Ectodermal cell (in vitro differentiated cells): ENCODE data around the gene DEFB131B.
"Not testable (repeated sequence)": the region's sequence is repeated elsewhere in the genome, so short reads cannot be mapped to it uniquely, and the experiment has no call there.

Source experiments
- H3K27ac ChIP-seq: 2 replicates; pipeline ENCODE4 v1.7.0; 2013; ENCODE audit warnings: mild to moderate bottlenecking, low read depth, low read length; ENCODE audit not compliant: insufficient read depth, poor library complexity, severe bottlenecking
- H3K27me3 ChIP-seq: 2 replicates; pipeline ENCODE4 v1.7.0; 2013; ENCODE audit warnings: mild to moderate bottlenecking, low read length; ENCODE audit not compliant: insufficient read depth, control insufficient read depth, poor library complexity, severe bottlenecking
- H3K36me3 ChIP-seq: one replicate; pipeline ENCODE4 v1.7.0; 2013; ENCODE audit warnings: low read length; ENCODE audit not compliant: control insufficient read depth, insufficient read depth
- H3K4me1 ChIP-seq: one replicate; pipeline ENCODE4 v1.7.0; 2013; ENCODE audit warnings: low read length; ENCODE audit not compliant: control insufficient read depth, insufficient read depth
- H3K4me3 ChIP-seq: 2 replicates; pipeline ENCODE4 v1.7.0; 2013; ENCODE audit warnings: low read depth, low read length, control low read depth; ENCODE audit not compliant: insufficient read depth
- H3K9me3 ChIP-seq: 2 replicates; pipeline ENCODE4 v1.7.0; 2013; ENCODE audit warnings: mild to moderate bottlenecking, low read length, moderate library complexity; ENCODE audit not compliant: control insufficient read depth
- WGBS, 2 experiments: methylation state at CpG; one replicate each; pipeline ENCODE4 v1.1.7; 2013; ENCODE audit warnings: missing lambda C conversion rate in 2 of 2; 5-methylcytosine and 5-hydroxymethylcytosine counted together

DEFB131B gene

GRCh38 chr11:71908218-71908617, 30.0 kb downstream of the DEFB131B start:
- H3K4me1 ChIP-seq, result no peaks in the 10 kb centered on the region
- H3K27ac ChIP-seq, result no peak overlapping the region
- no peaks in the 10 kb centered on the region for H3K27me3 ChIP-seq
- H3K9me3 ChIP-seq, result no peaks in the 10 kb centered on the region
- WGBS, 2 experiments, result 77 to 85% methylated on average over 6 to 8 of the region's 9 CpGs
- H3K4me3 ChIP-seq, result no peak overlapping the region
- H3K36me3 ChIP-seq, result no peaks in the 10 kb centered on the region

- not testable (repeated sequence) for H3K36me3 ChIP-seq, H3K4me3 ChIP-seq, H3K4me1 ChIP-seq, H3K9me3 ChIP-seq, H3K27ac ChIP-seq, H3K27me3 ChIP-seq
- WGBS, 2 experiments, result 92 to 94% methylated on average over 5 of the region's 5 CpGs
These were observed 32.5 kb downstream of the DEFB131B start for GRCh38 chr11:71910775-71911174.

GRCh38 chr11:71911321-71911985, 33.2 kb downstream of the DEFB131B start:
- WGBS, 2 experiments, result 86 to 92% methylated on average over 10 of the region's 10 CpGs
- not testable (repeated sequence) for H3K9me3 ChIP-seq

GRCh38 chr11:71911986-71912340, 33.7 kb downstream of the DEFB131B start:
- H3K4me1 ChIP-seq, H3K27me3 ChIP-seq, H3K9me3 ChIP-seq, H3K27ac ChIP-seq, H3K36me3 ChIP-seq, H3K4me3 ChIP-seq: not testable (repeated sequence)
- 93 to 96% methylated on average over 10 of the region's 10 CpGs for WGBS, 2 experiments

More at GRCh38 chr11:71911321-71911985, 33.2 kb downstream of the DEFB131B start:
- not testable (repeated sequence) for H3K4me3 ChIP-seq, H3K27me3 ChIP-seq, H3K4me1 ChIP-seq, H3K27ac ChIP-seq, H3K36me3 ChIP-seq

GRCh38 chr11:71913756-71914526, 35.7 kb downstream of the DEFB131B start:
- no peak overlapping the region for H3K4me3 ChIP-seq
- 91 to 95% methylated on average over 4 to 5 of the region's 5 CpGs for WGBS, 2 experiments
- H3K36me3 ChIP-seq, result peaks cover 9% of the 10 kb centered on the region
- H3K27ac ChIP-seq, result no peak overlapping the region
- no peaks in the 10 kb centered on the region for H3K4me1 ChIP-seq
- no peaks in the 10 kb centered on the region for H3K9me3 ChIP-seq
- H3K27me3 ChIP-seq, result no peaks in the 10 kb centered on the region

GRCh38 chr11:71914617-71915189, 36.5 kb downstream of the DEFB131B start:
- WGBS, 2 experiments, result 94 to 97% methylated on average over 7 of the region's 7 CpGs
- no peak overlapping the region for H3K4me3 ChIP-seq
- no peaks in the 10 kb centered on the region for H3K4me1 ChIP-seq
- H3K27ac ChIP-seq, result no peak overlapping the region
- H3K36me3 ChIP-seq, result peaks cover 9% of the 10 kb centered on the region
- no peaks in the 10 kb centered on the region for H3K27me3 ChIP-seq
- no peaks in the 10 kb centered on the region for H3K9me3 ChIP-seq

GRCh38 chr11:71917646-71918140, 39.4 kb downstream of the DEFB131B start:
- no peaks in the 10 kb centered on the region for H3K4me1 ChIP-seq
- no peaks in the 10 kb centered on the region for H3K9me3 ChIP-seq
- H3K27ac ChIP-seq, result no peak overlapping the region
- peaks cover 9% of the 10 kb centered on the region for H3K36me3 ChIP-seq
- H3K4me3 ChIP-seq, result no peak overlapping the region
- WGBS, 2 experiments, result 95% methylated on average over 9 of the region's 9 CpGs
- H3K27me3 ChIP-seq, result no peaks in the 10 kb centered on the region

GRCh38 chr11:71927820-71928736, 49.8 kb downstream of the DEFB131B start, which contains the start of gene XNDC1N:
Gene XNDC1N (minus strand): TSS chr11:71928594. CDS start chr11:71923353, 5,241 bp downstream.
- Histone ChIP-seq H3K4me3 (peak within 1 kb of the TSS; percentile 81), H3K27ac (peak within 1 kb of the TSS; percentile 79), H3K27me3 (no peaks in the 10 kb centered on the region), H3K4me1 (peaks cover 11% of the 10 kb centered on the region), H3K9me3 (no peaks in the 10 kb centered on the region), H3K36me3 (no peaks in the 10 kb centered on the region)
- WGBS, 2 experiments, result 1% methylated on average over 40 of the region's 40 CpGs

- WGBS, 2 experiments, result 0% methylated on average over 32 of the region's 32 CpGs
- no peaks in the 10 kb centered on the region for H3K9me3 ChIP-seq
- H3K4me1 ChIP-seq, result peaks cover 11% of the 10 kb centered on the region
- peak within 1 kb of the TSS; percentile 81 for H3K4me3 ChIP-seq
- peak within 1 kb of the TSS; percentile 79 for H3K27ac ChIP-seq
- H3K36me3 ChIP-seq, result no peaks in the 10 kb centered on the region
- H3K27me3 ChIP-seq, result no peaks in the 10 kb centered on the region
These were observed 50.6 kb downstream of the DEFB131B start, which contains the start of gene RNF121 for GRCh38 chr11:71928737-71929443. Gene RNF121 (plus strand): TSS chr11:71929046. CDS start chr11:71929062, 16 bp downstream.
